GM21737 (cell line): ENCODE measurements around the gene NSUN4.
"Not testable (repeated sequence)": the region's sequence is repeated elsewhere in the genome, so short reads cannot be mapped to it uniquely, and the experiment has no call there.

Experiments used
- ATAC-seq: cut with Tn5 transposase; IDR thresholded peaks from one replicate; pipeline ENCODE4 v1.9.1; 2021; ENCODE audit warnings: mild to moderate bottlenecking, moderate library complexity; ENCODE audit not compliant: unreplicated experiment

NSUN4 gene

GRCh38 chr1:46364612-46365011 is 24.0 kb downstream of the NSUN4 start:
- ATAC-seq: no peak

- not testable (repeated sequence) for ATAC-seq
These were observed 25.2 kb downstream of the NSUN4 start for GRCh38 chr1:46365796-46366195.

DNA sequence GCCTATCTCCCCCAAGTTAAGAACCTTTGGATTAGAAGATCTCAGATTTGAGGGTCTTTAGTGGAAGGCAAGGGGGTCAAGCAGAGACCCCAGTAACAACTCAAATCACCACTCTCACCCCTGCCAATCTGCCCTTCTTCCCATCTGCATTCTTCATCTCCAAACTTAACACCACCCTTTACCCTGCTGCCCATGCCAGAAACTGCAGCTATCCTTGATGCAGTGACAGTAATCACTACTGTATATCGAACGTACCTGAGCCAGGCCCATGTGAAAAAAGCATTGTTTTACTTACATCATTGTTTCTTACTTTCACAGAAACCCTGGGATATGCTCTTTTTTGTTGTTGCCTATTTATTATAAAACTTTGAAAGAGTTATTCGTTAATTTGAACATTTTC is 26.5 kb downstream of the NSUN4 start:
- ATAC-seq: no peak

- ATAC-seq: not testable (repeated sequence)
These were observed 27.1 kb downstream of the NSUN4 start for GRCh38 chr1:46367701-46368100.

DNA sequence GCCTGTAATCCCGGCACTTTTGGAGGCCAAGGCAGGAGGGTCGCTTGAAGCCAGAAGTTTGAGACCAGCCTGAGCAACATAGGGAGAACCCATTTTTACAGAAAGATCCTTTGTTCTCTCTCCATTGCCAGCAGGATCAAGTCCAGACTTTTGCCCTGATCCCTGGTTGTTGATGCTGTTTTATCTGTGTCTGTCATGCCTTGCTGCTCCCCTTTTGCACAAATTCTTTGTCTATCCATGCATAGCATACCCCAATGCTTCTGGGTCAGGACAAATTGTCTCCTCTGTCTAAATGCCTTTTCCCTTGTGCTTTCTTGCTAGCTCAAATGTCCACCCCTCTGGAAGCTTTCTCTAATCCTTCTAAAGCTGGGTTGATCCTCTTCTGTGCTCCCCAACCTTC is 28.2 kb downstream of the NSUN4 start:
- ATAC-seq: no peak

DNA sequence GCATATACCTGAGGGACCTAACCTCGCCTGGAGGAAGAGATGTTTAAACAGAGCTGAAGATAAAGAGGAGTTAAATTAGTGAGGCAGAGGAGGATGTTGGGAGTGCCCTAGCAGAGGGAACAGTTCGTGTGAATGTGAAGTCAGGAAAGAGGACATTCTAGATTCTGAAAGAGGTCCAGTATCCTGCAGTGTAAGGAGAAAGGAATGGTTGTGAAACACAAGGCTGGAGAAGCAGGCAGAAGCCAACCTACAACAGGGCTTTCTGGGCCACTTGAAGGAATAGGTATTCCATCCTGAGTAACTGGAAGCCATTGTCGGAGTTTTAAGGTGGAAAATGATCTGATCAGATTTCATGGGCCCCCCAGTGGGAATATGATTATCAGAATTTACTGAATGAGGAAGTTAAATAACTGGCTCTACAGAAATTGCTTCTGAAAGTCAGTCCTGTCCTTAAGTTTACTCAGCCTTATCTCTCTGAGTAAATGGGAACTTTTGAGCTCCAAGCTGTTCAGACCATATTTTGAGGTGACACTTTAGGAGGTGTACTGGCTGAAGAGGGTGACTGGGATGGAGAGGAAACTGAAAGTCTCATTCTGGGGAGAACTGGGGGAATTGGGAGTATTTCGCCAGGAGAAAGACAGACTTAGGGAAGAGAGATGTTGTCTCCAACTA is 29.1 kb downstream of the NSUN4 start:
- ATAC-seq: no peak

- ATAC-seq: no peak
These were observed 29.6 kb downstream of the NSUN4 start for GRCh38 chr1:46370214-46370633.

DNA sequence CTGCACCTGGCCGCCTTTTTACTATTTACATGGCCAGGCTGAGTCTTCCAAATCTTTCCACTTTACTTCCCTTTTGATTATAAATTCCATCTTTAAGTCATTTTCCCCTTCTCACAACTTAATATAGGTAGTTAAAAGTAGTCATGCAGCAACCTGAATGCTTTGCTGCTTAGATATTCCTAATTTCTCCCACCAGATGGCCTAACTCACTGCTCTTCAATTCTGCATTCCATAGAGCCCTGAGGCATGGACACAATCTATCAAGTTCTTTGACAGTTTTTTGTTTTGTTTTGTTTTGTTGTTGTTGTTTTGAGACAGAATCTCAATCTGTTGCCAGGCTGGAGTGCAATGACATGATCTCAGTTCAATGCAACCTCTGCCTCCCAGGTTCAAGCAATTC is 31.8 kb downstream of the NSUN4 start:
- ATAC-seq: no peak

- ATAC-seq: no peak
These were observed 39.4 kb downstream of the NSUN4 start for GRCh38 chr1:46379996-46380395.

- no peak for ATAC-seq
These were observed 39.9 kb downstream of the NSUN4 start for GRCh38 chr1:46380508-46380907.

DNA sequence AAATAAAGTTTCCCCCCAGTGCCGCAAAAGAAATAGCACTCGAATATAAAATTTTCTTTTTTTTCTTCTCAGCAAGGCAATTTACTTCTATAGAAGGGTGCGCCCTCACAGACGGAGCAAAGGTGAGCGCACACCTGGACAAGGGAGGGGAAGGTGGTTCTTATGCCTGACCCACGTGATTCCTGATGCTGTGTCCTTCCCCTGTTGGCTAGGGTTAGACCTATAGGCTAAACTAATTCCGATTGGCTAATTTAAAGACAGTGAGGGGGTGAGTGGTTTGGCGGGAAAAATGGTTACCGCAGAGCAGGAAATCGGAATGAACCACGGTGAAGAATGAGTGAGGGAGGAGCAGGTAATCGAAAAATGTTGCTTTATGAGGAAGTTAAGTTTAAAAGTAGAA is 52.9 kb downstream of the NSUN4 start:
- no peak for ATAC-seq

- no peak for ATAC-seq
These were observed 53.7 kb downstream of the NSUN4 start, which contains the start of gene FAAH for GRCh38 chr1:46394108-46394871. Gene FAAH (plus strand): TSS chr1:46394317. CDS start chr1:46394349, 32 bp downstream.

DNA sequence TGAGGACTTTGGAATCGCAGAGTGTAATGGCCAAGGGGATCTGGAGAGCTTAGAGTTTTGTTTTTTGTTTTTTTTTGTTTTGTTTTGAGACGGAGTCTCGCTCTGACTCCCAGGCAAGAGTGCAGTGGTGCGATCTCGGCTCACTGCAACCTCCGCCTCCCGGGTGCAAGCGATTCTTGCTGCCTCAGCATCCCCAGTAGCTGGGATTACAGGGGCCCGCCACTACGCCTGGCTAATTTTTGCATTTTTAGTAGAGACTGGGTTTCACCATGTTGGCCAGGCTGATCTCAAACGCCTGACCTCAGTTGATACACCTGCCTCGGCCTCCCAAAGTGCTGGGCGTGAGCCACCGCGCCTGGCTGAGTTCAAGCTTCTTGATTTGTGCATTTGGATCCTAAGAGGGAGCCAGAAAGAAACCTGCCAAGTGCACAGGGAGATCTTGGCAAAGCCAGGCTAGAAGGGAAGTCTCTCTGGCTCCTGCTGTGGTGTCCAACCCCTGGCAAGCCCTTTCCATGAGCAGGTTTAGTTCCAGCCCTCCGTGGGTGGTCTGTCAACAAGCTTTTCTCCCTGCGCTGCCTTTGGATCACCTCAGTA is 54.4 kb downstream of the NSUN4 start:
- ATAC-seq: no peak

DNA sequence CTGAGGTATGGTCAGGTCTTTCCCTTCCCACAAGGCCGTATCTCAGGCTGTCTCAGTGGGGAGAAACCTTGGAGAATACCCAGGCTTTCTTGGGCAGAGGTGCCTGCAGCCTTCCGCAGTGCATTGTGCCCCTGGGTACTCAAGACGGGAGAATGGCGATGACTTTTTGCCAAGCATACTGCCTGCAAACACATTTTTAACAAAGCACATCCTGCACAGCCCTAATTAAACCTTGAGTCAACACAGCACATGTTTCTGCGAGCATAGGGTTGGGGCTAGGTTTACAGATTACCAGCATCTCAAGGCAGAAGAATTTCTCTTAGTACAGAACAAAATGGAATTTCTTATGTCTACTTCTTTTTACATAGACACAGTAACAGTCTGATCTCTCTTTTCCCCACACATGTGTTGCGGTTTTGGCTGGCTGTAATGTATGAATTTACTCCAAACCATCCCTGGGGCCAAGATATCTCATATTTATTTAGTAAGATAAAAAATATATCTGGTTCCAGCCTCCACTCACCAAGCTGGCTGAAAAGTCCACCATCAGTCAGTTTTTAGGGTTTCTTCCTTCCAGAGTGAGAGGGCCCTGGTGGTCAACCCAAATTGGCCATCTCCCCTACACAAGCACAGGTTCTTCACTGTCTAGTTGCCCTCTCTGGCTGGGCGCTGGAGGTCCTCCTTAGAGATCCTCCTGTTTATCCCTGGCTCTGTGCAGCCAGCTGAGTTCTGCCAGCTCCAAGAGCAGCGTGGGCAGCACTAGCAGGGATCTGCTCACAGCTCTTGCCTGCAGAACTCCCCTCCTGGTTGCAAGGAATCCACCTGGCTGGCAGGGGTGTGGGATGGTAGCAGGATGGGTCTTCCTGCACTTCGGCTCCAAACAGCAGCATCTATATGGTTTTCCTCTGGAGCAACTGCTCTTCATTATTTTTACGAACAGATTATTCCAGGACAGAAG is 56.1 kb downstream of the NSUN4 start:
- ATAC-seq: no peak

DNA sequence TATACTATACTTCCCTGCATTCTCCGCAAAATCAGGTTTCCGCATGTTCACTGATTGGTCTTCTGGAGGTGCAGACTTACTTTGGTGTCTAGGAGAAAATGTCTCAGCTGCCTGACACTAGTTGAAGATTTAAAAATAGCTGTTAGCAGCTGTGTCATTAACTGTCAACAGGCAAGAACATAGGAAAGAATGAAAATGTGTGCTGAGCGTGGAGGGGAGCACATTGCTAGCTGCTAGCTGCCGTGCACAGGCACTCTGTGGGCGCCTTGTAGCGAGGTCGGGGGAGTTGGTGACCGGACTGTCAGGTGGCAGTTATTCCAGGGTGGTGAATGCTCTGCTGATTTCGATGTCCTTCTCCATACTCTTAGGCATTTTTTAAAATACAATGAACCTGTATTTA is 58.7 kb downstream of the NSUN4 start:
- ATAC-seq: no peak

DNA sequence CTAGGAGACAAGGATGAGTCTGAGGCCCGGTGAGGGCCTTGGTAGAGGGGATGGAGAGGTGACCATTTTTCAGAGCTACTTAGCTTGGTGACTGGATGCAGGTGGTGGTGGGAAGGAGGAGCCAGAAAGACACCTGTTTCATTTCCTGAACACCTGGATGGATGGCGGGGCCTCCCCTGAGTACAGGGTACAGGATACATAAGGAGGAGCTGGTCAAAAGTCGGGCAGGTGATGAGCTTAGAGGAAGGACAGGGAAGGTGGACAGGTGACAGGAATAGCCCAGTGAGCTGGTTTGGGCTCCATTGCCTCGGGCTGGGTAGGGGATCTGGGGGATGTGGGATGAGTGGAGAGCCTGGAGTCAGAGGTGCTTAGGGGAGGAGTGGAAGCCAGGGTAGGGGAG is 59.8 kb downstream of the NSUN4 start:
- ATAC-seq: no peak

DNA sequence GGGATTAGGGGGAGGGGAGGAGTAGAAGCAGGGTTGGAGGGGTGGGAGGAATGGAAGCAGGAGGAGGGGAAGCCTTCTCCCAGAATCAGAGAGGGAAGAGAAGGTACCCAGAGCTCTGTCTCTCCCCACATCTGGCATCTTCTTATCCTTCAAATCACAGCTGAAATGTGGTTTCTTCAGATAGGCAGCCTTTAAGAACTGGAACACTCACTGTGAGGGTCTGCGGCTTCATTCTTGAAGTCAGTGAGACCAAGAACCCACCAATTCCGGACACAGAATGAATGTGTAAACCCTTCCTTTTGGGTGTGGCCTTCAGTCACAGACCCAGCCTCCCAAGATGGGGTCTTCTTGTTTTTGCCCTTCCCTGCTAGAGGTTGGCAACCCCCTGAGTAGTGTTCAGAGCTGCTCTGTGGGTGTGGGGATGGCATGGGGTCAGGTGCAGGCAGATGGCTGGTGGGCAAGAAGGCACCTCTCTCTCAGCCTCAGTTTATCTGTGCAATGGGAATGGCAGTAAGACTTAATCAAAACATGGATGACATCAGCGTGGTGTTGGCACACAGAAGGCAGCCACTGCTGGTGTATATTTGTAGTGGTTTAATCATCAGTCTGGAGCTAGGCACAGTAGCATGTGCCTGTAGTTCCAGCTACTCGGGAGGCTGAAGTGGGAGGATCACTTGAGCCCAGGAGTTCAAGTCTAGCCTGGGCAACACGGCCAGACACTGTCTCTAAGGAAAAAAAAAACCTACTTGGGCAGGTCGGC is 60.7 kb downstream of the NSUN4 start:
- no peak for ATAC-seq

GRCh38 chr1:46401964-46402626 is 61.5 kb downstream of the NSUN4 start:
- no peak for ATAC-seq

DNA sequence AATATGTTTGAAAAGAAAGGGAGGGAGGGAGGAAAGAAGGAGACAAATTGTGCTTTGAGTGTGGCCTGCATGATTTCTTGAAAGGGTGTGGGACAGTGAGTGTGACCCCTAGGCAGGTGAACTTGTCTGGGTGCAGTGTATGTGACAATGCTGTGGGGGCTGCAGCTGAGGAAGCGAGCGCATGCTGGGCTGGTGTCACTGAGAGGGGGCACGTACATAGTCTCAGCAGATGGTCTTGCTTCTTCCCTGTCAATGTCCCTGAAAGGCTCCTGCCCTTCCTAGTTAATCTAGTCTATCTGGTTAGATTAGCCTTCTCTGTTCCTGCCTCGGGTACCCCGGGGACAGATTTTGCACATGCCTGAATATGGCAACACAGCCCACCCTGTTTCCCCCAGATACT is 63.3 kb downstream of the NSUN4 start:
- ATAC-seq: no peak
